ENCODE results near the gene FIBCD1.

The FIBCD1 gene

DNA sequence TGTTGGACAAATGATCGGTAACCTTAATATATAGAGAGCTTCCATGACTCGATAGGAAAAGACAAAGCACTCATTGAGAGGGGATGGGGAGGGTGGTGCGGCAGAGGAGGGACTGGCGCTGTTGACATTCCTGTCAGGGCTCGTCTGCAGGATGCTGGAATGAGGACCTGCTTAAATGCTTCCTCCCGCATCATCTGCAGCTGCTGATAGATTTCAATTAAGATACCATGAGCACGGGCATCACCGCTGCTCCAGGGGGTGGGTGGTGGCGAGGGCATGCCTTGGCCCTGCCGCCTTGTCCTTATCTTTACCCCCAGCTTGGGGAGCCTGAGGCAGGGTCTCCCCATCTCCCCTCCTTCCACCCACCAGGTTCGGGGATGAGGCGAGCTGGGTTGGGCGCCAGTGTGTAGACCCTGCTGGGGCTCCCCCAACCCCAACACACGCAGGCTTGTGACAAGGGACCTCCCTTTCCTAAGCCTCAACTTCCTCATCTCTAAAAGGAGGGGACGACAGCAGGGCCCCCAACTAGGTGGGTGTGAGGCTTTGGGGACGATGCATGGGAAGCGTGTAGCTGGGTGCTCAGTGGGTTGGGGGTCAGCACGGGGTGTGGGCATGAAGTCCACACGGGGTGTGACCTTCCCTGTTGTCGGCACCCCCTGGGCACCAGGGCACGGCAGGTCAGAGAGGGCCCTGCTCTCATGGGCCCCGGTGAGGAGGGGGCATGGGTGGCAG, 30.7 kb downstream of the FIBCD1 start:
- no peak overlapping the region for H2AFZ ChIP-seq
- H3K27ac ChIP-seq: peak overlapping the region; percentile 32
- peaks cover 7% of the 10 kb centered on the region for H3K4me1 ChIP-seq
- H3K36me3 ChIP-seq (ENCODE audit: control insufficient read depth, insufficient read depth, low read length): no peaks in the 10 kb centered on the region
- TF ChIP-seq, protein P1, sequence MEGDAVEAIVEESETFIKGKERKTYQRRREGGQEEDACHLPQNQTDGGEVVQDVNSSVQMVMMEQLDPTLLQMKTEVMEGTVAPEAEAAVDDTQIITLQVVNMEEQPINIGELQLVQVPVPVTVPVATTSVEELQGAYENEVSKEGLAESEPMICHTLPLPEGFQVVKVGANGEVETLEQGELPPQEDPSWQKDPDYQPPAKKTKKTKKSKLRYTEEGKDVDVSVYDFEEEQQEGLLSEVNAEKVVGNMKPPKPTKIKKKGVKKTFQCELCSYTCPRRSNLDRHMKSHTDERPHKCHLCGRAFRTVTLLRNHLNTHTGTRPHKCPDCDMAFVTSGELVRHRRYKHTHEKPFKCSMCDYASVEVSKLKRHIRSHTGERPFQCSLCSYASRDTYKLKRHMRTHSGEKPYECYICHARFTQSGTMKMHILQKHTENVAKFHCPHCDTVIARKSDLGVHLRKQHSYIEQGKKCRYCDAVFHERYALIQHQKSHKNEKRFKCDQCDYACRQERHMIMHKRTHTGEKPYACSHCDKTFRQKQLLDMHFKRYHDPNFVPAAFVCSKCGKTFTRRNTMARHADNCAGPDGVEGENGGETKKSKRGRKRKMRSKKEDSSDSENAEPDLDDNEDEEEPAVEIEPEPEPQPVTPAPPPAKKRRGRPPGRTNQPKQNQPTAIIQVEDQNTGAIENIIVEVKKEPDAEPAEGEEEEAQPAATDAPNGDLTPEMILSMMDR (IDR thresholded peaks at IDR 0.05): no peak
- no peak overlapping the region for H3K9ac ChIP-seq
- H3K4me3 ChIP-seq (ENCODE audit: low read depth, low read length): no peak overlapping the region
- no peaks in the 10 kb centered on the region for H3K9me3 ChIP-seq (ENCODE audit: control insufficient read depth, low read length)
- no peaks in the 10 kb centered on the region for H3K79me2 ChIP-seq
- H3K27me3 ChIP-seq (ENCODE audit: control insufficient read depth, insufficient read depth, low read length): no peaks in the 10 kb centered on the region
- H3K4me2 ChIP-seq (ENCODE audit: low read length): no peak overlapping the region

DNA sequence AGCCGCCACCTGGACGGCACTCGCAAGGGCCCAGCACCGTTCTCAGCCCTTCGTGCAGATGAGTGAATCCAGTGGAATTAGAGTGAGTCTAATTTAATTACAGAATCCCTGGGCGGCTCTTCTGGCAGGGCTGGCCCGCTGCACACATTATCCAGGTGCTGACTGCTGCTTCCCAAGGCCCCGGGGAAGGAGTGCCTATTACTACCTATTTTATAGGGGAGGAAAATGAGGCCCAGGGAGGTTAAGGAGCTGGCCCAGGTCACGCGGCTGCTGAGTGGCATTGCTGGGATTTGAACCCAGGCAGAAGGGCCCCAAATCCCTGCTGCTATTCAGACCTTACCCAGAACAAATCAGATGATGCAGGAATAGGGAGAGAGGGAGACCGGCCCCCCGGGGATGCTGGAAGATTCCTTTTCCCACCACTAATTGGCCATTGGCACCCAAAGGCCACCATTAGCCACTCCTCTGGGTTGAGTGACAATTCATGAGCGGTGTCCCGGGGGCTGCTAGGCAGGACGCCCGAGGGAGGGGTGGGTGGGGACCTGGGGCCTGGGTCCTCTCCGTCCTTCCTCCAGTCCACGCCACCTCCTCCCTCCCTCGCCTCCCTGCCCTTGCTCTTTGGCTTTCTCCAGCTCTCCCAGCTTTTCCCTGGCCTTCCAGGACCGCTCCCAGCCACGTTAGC, 32.2 kb downstream of the FIBCD1 start:
- peaks cover 3% of the 10 kb centered on the region for H3K4me1 ChIP-seq
- H3K79me2 ChIP-seq: no peaks in the 10 kb centered on the region
- no peak overlapping the region for H3K9ac ChIP-seq
- no peak overlapping the region for H3K4me2 ChIP-seq (ENCODE audit: low read length)
- no peak overlapping the region for H2AFZ ChIP-seq
- no peaks in the 10 kb centered on the region for H3K27me3 ChIP-seq (ENCODE audit: control insufficient read depth, insufficient read depth, low read length)
- H3K27ac ChIP-seq: no peak overlapping the region
- H3K9me3 ChIP-seq (ENCODE audit: control insufficient read depth, low read length): no peaks in the 10 kb centered on the region
- TF ChIP-seq, protein P1 (IDR thresholded peaks at IDR 0.05): no peak
- no peaks in the 10 kb centered on the region for H3K36me3 ChIP-seq (ENCODE audit: control insufficient read depth, insufficient read depth, low read length)
- no peak overlapping the region for H3K4me3 ChIP-seq (ENCODE audit: low read depth, low read length)

DNA sequence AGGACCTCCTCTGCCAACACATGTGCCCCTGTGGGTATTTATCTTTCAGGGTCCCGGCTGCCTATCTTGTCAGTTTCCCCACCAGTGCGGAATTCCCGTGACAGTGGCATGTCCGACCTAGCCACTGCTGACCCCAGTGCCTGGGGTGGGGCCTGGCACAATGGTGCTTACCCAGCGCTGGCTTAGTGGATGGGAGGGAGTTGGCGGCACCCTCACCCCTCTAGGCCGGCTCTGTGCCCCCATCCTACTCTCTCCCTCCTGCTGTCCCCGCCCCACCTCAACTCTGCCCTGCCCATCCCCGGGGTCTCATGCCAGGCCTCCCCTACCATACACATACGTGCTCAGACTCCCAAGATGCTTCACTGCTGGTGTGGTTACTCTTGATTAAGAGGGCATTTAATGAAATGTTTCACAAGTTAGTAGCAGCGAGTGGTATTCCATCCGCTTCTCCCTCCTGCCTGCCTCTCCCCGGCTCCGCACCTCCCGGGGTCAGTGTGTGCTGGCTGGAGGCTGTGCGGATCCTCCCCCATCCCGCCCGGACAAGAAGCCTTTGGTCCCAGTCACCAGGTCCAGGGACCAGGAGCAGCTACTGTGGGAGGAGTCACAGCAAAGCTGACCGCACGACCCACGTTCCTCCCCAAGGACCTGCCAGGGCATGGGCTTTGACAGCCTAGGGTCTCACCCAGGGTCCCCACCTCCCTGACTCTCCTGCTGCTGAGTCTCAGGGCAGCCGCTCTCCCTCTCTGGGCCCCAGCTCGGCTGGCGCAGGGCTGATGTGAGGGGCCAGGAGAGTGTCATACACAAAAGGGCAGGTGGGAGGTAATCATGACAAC, 32.9 kb downstream of the FIBCD1 start:
- Histone ChIP-seq H3K9me3 (ENCODE audit: control insufficient read depth, low read length) (no peaks in the 10 kb centered on the region), H3K27ac (no peak overlapping the region), H3K4me2 (ENCODE audit: low read length) (no peak overlapping the region), H3K36me3 (ENCODE audit: control insufficient read depth, insufficient read depth, low read length) (no peaks in the 10 kb centered on the region), H3K79me2 (no peaks in the 10 kb centered on the region), H3K4me3 (ENCODE audit: low read depth, low read length) (no peak overlapping the region), H3K27me3 (ENCODE audit: control insufficient read depth, insufficient read depth, low read length) (no peaks in the 10 kb centered on the region), H2AFZ (no peak overlapping the region), H3K4me1 (peaks cover 3% of the 10 kb centered on the region), H3K9ac (no peak overlapping the region)
- TF ChIP-seq, protein P1 (IDR thresholded peaks at IDR 0.05): no peak

DNA sequence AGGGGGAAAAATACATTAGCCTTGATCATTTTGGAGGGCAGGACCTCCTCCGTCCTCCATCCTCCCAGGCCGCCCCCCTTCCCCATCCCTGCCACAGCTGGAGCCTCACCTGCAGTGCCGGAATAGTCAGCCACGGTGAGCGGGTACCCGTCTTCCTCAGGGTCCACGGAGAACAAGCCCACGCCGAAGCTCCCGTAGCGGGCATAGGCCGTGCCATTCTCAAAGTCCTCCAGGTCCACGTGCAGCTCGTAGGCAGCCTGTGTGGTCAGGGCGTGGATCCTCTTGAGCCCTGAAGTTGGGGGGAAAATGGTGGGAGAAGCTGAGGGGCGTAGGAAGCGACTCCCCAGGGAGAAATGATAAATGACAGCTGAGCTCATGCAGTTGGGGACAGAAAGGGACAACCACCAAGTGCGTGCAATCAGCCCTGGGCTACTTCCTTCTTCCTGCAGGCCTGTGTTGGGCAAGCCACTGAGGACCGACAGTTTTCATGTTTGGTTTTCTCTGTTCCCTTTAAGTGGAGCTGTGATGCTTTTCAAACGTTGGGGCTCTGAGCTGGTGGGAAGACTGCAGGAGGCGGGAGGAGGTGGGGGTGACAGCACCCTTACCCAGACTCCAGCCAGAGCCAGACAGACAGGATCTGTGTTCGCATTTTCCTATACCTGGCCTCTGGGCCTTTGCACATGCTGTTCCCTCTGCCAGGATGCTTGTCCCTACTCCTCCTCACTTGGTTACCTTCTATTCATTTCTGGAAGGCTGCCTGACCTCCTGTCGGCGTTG, 33.7 kb downstream of the FIBCD1 start:
- no peak overlapping the region for H2AFZ ChIP-seq
- no peaks in the 10 kb centered on the region for H3K9me3 ChIP-seq (ENCODE audit: control insufficient read depth, low read length)
- no peak overlapping the region for H3K27ac ChIP-seq
- H3K4me3 ChIP-seq (ENCODE audit: low read depth, low read length): no peak overlapping the region
- TF ChIP-seq, protein P1 (IDR thresholded peaks at IDR 0.05): no peak
- no peak overlapping the region for H3K4me2 ChIP-seq (ENCODE audit: low read length)
- H3K27me3 ChIP-seq (ENCODE audit: control insufficient read depth, insufficient read depth, low read length): no peaks in the 10 kb centered on the region
- H3K4me1 ChIP-seq: peaks cover 3% of the 10 kb centered on the region
- no peaks in the 10 kb centered on the region for H3K79me2 ChIP-seq
- H3K9ac ChIP-seq: no peak overlapping the region
- no peaks in the 10 kb centered on the region for H3K36me3 ChIP-seq (ENCODE audit: control insufficient read depth, insufficient read depth, low read length)
